Activated CD8-positive, alpha-beta memory T cell treated with anti-CD3 and anti-CD28 coated beads, Interleukin-2, amount 50 U/mL, for 1 hour (primary cell): Measurements from ENCODE around the gene SRPK2.

Experiments
- DNase-seq: peaks from one replicate; pipeline ENCODE4 v3.0.0-alpha.2; 2020; ENCODE audit errors: extremely low read depth

The SRPK2 gene

GRCh38 chr7:105137898-105138297 is 250.8 kb downstream of the SRPK2 start:
- no peak for DNase-seq

GRCh38 chr7:105136221-105136620 is 252.5 kb downstream of the SRPK2 start:
- DNase-seq = no peak

GRCh38 chr7:105133986-105134655 is 254.6 kb downstream of the SRPK2 start:
- no peak for DNase-seq

- no peak for DNase-seq
Measured at GRCh38 chr7:105133358-105133757, 255.4 kb downstream of the SRPK2 start.

- DNase-seq = no peak
Measured at GRCh38 chr7:105132835-105133234, 255.9 kb downstream of the SRPK2 start.

GRCh38 chr7:105132335-105132734 is 256.4 kb downstream of the SRPK2 start:
- no peak for DNase-seq

- no peak for DNase-seq
Measured at GRCh38 chr7:105131890-105132289, 256.8 kb downstream of the SRPK2 start.

- DNase-seq = no peak
Measured at GRCh38 chr7:105131033-105131656, 257.6 kb downstream of the SRPK2 start.

GRCh38 chr7:105130580-105130979 is 258.1 kb downstream of the SRPK2 start:
- no peak for DNase-seq

GRCh38 chr7:105130048-105130447 is 258.7 kb downstream of the SRPK2 start:
- DNase-seq = no peak

GRCh38 chr7:105127179-105127578 is 261.5 kb downstream of the SRPK2 start:
- no peak for DNase-seq

- DNase-seq = no peak
Measured at GRCh38 chr7:105126436-105126975, 262.2 kb downstream of the SRPK2 start.

- no peak for DNase-seq
Measured at GRCh38 chr7:105125745-105126144, 263.0 kb downstream of the SRPK2 start.

GRCh38 chr7:105122619-105123018 is 266.1 kb downstream of the SRPK2 start:
- no peak for DNase-seq

- no peak for DNase-seq
Measured at GRCh38 chr7:105118612-105119600, 269.8 kb downstream of the SRPK2 start.

GRCh38 chr7:105112440-105113418 is 276.0 kb downstream of the SRPK2 start:
- no peak for DNase-seq

GRCh38 chr7:105107458-105107857 is 281.3 kb downstream of the SRPK2 start:
- DNase-seq = no peak

GRCh38 chr7:105106473-105106872 is 282.2 kb downstream of the SRPK2 start:
- DNase-seq = no peak

GRCh38 chr7:105105579-105105978 is 283.1 kb downstream of the SRPK2 start:
- no peak for DNase-seq

GRCh38 chr7:105102557-105103352 is 286.0 kb downstream of the SRPK2 start:
- DNase-seq = no peak
